Skin epidermis (tissue), 12 donors: ENCODE measurements around the gene RAB40C.
A peak's percentile ranks its signal among the peaks of the same experiment; 100 is the strongest.

Experiments
- H3K27ac ChIP-seq, 21 experiments: fragments of 200-600 bp; sonication (generic) in 11 of 21; one replicate each; pipeline ENCODE4 v1.5.0; 2020; ENCODE audit warnings: mild to moderate bottlenecking in 3 of 21, inconsistent platforms in 2 of 21, moderate library complexity in 2 of 21
- H3K4me3 ChIP-seq, 7 experiments: fragments of 200-600 bp; sonication (generic) in 2 of 7; one replicate each; pipeline ENCODE4 v1.5.0; 2020; ENCODE audit warnings: inconsistent platforms in 2 of 7, mild to moderate bottlenecking in 2 of 7, moderate library complexity in 1 of 7

RAB40C gene

GRCh38 chr16:626787-627453 lies 37.1 kb downstream of the RAB40C start:
- no peak overlapping the region for H3K4me3 ChIP-seq
- H3K27ac ChIP-seq: peak overlapping the region in 4 of 21 experiments; percentile 16 to 63 (median 30)

- Histone ChIP-seq H3K4me3 (no peak overlapping the region), H3K27ac (no peak overlapping the region)
These were observed 37.8 kb downstream of the RAB40C start for GRCh38 chr16:627454-628239.

DNA sequence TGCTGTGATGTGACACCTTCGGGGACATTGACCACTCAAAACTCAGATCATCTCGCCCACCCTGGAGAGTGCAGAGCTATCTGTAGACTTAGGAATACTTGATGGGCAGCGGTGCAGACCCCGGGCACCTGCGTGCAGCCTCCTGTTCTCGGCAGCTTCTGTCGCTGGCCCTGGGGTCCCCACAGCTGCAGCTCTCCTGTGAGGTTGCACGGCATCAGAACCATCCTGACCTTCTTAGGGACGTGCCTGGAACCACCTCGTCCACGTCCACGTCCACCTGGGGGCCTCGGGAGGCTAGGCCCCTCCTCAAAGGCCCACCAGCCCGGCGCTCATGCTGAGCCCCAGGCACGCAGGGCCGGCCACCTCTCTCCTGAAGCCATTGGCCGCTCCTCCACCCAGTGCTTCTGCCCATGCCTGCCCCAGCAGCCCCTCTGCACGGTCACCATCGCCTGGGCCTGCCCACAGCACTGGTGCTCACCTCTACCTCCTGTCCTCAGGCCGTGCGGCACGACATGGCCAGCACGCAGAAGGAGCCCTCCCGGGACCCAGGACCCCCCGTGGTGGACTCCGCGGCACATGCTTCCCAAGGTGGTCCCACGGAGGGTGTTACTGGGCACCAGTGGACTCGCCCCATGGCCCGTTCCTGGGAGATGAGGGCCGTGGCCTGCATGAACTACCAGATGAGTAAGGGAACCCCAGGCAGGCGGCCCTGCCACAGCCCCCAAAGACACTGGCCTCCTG lies 38.6 kb downstream of the RAB40C start:
- H3K27ac ChIP-seq: peak overlapping the region in 1 of 21 experiments; percentile 23
- no peak overlapping the region for H3K4me3 ChIP-seq

- H3K27ac ChIP-seq: peak overlapping the region in 2 of 21 experiments; percentile 18 to 23
- H3K4me3 ChIP-seq: no peak overlapping the region
These were observed 39.4 kb downstream of the RAB40C start for GRCh38 chr16:629185-629832.

- Histone ChIP-seq H3K27ac (peak overlapping the region in 2 of 21 experiments; percentile 18 to 33), H3K4me3 (no peak overlapping the region)
These were observed 40.0 kb downstream of the RAB40C start for GRCh38 chr16:629833-630248.

DNA sequence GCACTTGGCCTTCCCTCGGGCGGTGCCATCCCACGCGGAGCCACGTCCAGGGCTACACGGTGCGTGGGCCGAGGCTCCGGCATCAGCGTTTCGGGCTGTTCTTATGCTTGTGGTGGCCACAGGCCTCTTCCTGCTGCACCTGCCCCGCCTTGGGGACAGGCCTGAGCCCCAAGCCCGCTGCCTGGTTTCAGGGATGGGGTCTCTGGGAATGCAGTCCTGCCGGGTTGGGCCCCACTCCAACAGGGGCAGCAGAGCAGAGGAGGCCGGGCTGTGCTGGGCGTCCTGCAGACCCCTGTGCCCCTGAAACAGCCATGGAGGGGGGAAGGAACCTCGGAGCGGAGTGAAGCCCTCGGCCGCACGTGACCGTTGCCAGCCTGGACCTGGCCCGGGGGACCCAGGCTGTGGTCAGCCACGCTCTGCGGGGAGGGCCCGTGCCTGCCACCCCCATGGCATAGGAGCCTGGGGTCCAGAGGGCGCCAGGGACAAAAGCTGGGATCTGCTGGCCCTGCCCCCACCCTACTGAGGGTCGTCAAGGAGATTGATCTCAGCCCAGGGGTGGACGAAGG lies 40.5 kb downstream of the RAB40C start:
- Histone ChIP-seq H3K4me3 (no peak overlapping the region), H3K27ac (peak overlapping the region in 1 of 21 experiments; percentile 33)

GRCh38 chr16:630815-631405 lies 41.0 kb downstream of the RAB40C start, which contains the start of gene WFIKKN1:
Gene WFIKKN1 (plus strand): TSS chr16:630985. CDS start chr16:631254, 269 bp downstream.
- H3K27ac ChIP-seq: peak within 1 kb of the TSS in 2 of 21 experiments; percentile 18 to 33
- H3K4me3 ChIP-seq: no peak within 1 kb of the TSS

- H3K27ac ChIP-seq: no peak overlapping the region
- no peak overlapping the region for H3K4me3 ChIP-seq
These were observed 42.0 kb downstream of the RAB40C start for GRCh38 chr16:631808-632358.

DNA sequence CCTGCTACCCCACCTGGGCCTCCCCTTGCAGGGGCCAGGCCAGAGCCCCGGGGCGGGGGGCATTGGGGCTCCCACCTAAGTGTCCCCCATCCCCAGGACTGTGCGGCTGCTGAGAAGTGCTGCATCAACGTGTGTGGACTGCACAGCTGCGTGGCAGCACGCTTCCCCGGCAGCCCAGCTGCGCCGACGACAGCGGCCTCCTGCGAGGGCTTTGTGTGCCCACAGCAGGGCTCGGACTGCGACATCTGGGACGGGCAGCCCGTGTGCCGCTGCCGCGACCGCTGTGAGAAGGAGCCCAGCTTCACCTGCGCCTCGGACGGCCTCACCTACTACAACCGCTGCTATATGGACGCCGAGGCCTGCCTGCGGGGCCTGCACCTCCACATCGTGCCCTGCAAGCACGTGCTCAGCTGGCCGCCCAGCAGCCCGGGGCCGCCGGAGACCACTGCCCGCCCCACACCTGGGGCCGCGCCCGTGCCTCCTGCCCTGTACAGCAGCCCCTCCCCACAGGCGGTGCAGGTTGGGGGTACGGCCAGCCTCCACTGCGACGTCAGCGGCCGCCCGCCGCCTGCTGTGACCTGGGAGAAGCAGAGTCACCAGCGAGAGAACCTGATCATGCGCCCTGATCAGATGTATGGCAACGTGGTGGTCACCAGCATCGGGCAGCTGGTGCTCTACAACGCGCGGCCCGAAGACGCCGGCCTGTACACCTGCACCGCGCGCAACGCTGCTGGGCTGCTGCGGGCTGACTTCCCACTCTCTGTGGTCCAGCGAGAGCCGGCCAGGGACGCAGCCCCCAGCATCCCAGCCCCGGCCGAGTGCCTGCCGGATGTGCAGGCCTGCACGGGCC lies 42.8 kb downstream of the RAB40C start:
- no peak overlapping the region for H3K4me3 ChIP-seq
- H3K27ac ChIP-seq: no peak overlapping the region

DNA sequence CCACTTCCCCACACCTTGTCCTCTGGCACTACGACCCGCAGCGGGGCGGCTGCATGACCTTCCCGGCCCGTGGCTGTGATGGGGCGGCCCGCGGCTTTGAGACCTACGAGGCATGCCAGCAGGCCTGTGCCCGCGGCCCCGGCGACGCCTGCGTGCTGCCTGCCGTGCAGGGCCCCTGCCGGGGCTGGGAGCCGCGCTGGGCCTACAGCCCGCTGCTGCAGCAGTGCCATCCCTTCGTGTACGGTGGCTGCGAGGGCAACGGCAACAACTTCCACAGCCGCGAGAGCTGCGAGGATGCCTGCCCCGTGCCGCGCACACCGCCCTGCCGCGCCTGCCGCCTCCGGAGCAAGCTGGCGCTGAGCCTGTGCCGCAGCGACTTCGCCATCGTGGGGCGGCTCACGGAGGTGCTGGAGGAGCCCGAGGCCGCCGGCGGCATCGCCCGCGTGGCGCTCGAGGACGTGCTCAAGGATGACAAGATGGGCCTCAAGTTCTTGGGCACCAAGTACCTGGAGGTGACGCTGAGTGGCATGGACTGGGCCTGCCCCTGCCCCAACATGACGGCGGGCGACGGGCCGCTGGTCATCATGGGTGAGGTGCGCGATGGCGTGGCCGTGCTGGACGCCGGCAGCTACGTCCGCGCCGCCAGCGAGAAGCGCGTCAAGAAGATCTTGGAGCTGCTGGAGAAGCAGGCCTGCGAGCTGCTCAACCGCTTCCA lies 43.6 kb downstream of the RAB40C start:
- Histone ChIP-seq H3K4me3 (no peak overlapping the region), H3K27ac (no peak overlapping the region)

DNA sequence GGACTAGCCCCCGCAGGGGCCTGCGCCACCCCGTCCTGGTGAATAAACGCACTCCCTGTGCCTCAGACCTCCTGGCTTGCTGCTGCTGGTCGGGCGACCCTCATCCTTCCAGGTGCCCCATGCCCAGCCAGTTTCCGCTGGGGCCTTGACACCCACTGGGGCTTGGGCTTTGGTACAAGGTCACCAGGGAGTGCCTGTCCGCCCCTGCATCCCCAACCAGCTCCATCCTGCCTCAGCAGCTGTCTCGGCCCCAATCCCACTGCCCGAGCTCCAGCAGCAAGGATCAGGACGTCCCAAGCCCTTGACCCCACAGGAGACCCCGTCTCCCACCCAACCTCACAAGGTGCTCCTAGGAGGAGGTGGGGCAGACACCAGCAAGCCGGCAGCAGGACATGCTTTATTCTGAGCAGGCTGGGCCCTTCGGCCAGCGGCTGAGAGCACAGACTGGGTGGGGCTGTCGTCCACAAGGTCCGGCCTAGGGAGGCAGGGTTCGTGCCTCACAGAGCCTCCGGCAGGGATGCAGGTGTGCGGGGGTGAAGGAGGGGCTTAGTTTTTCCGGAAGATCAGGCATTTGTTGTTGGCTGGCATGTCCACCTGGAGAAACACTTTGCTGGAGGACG lies 44.3 kb downstream of the RAB40C start:
- H3K4me3 ChIP-seq: no peak overlapping the region
- no peak overlapping the region for H3K27ac ChIP-seq

DNA sequence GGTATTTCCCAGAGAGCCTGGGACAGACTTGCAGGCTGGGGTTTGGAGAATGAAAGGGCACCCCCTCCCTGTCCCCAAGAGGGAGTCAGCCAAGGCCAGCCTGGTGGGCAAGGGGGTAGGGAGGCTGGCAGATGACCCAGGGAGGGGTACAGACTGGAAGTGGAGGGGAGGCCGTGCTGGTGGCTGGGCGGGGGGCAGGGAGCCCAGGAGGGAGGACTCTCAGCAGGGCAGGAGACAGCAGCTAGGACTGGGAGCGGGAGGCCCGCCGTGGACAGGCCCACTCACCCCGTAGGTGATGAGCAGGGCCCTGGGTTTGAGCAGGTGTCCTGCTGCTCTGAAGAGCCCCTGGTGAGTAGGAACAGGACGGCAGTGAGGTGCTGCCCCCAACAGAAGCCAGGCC lies 45.1 kb downstream of the RAB40C start:
- H3K4me3 ChIP-seq: peak overlapping the region in 5 of 7 experiments; percentile 62 to 90 (median 73)
- H3K27ac ChIP-seq: peak overlapping the region in 3 of 21 experiments; percentile 86 to 94 (median 92)

GRCh38 chr16:635573-636205 lies 45.8 kb downstream of the RAB40C start:
- Histone ChIP-seq H3K4me3 (peak overlapping the region; percentile 62 to 90 (median 73)), H3K27ac (peak overlapping the region; percentile 30 to 95 (median 88))

DNA sequence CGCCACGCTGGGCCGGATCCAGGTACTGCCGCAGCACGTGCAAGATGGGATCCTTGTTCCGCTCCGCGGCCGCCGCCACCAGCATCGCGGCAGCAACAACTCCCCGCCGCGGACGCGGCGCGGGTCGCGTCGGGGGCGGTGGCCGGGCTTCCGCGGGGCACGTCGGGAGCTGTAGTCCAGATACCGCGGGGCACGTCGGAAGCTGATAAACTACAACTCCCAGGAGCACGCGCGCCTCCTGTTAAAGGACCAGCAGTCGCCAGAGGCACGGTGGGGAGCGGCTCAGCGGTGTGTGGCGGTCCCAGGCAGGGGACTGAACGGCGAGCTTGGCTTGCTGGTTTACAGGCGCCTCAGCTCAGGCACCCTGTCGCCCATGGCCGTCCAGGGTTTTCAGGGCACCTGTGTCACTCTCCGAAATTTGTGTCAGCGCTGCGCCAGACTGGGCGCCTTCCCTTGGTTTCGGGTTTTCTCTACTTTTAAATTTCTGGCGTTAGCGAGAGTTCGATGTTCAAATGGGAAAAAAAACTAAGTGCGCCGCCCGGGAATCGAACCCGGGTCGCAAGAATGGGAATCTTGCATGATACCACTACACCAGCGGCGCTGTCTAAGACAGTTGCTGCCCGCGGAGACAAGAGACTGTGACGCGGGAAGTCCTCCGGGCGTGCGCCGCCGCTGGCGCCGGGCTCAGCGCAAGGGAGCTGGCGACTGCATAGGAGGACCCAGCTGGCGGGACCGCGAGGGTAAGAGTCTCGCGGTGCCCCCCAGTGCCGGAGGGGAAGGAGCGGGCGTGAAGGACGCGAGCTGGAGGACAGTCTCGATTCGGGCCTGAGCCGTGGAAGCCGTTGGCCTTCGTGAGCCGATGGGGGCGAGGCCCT lies 46.6 kb downstream of the RAB40C start, which contains the start of gene METTL26:
Gene METTL26, minus strand, starts transcription at position 100 of the 875 bp plus-strand sequence. Its CDS starts 15 bp downstream, at position 85.
- peak within 1 kb of the TSS; percentile 62 to 90 (median 73) for H3K4me3 ChIP-seq
- H3K27ac ChIP-seq: peak within 1 kb of the TSS; percentile 59 to 95 (median 88)
